HG03342 (cell line): ENCODE results near the gene BTBD9.

Experiments
- ATAC-seq: cut with Tn5 transposase; IDR thresholded peaks from one replicate; pipeline ENCODE4 v1.9.1; 2021; ENCODE audit warnings: mild to moderate bottlenecking, moderate library complexity; ENCODE audit not compliant: unreplicated experiment

BTBD9 gene

DNA sequence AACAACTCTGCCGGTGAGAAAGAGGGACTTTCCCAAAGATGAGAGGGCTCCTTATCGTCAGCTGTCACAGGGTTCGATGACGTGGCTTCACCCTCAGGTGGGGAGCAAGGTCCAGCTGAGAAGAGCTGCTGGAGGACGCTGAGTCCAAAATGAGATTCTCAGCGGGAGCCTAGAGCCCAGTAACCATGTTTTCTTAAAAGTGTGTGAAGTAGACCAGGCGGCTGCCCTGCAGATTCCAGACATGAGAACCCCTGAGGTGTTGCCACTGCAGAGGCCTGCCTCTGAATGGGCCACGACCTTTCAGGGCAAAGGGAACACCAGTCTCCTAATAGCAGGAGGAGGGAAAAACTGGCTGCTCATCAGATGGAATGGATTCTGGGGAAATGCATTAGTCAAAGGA, 375.1 kb downstream of the BTBD9 start:
- ATAC-seq = no peak

DNA sequence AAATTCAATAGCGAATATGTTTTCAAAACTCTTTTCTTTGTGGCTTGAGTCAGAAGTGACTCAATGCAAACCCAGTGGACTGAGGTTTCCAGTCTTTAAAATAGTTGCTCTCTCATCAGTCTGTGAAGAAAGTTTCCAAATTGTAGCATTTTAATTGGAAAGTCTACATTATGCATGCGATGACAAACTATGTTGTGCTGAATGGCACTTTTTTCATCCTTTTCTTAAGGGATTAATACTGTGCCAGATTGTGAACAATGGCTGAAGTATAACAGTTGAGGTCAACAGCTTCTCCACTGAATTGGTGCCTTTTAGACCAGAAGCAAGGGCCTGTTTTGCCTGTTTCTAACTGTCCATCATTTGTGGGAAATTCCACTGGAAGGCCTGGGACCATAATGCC, 377.1 kb downstream of the BTBD9 start:
- ATAC-seq = no peak

DNA sequence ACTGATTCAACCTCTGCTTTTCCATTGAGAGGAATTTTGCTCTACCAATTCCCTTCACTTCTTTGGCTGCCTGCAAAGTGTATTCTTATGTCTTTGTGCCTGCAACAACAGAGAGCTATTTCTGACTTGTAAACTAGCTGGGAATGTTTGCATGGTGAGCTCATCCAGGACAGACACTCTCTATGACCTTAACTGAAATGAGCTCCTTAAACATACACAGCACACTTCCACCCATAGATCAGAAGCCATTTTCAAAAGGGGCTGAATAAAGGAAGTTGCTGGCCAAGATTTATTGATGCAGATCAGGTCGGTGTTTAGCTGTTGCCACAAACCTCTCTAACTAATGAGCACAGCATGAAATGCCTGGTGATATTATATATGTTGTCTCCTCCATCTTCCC, 377.7 kb downstream of the BTBD9 start:
- no peak for ATAC-seq

DNA sequence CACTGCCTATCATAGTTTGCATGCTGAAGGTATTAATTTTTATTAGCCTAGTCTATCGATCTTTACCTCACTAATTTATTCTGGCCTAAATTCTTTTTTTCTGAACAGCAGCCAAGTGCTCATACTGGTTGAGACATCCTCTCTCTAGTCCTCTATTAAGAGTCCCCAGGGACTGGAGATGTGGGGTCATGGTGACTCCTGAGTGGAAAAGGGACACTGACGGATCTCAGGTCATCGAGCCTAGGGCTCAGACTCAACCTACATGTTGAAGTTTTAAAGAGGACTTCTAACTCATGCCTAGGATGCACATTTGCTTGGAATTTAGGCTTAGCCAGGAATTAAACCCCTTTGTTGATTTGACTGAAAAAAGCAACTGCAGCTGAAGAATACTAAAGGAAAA, 378.1 kb downstream of the BTBD9 start:
- ATAC-seq = no peak

GRCh38 chr6:38259736-38260135, 380.0 kb downstream of the BTBD9 start:
- ATAC-seq = no peak

DNA sequence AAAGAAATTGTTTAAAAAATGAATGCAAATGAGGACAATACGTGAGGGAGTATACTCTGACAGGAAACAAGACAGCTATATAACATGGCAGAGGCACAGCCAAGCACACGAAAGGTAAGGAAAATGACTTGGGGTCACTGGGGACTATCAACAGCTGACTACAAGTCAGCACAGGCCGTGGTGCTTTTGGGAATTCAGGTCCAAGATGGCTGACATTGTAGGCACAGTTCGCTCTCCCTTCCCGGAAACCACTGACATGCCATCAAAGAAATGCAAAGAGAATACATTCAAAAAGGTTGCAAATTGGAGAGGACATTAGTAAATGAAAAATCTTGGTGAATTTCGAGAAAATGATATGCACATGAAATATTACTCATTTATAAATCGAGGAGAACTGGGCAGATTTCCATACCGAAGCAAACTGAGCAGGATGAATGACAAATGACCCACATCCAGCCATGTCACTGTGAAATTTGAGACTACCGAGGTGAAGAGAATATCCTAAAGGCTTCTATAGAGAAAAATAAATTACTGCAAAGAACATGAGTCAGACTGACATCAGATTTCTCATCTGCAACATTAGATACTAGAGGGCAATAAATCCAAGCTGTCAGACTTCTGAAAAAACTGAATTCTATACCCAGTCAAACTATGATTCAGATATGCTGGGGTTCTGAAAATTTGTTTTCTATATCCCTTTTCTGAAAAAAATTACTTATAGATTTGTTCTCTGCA, 391.1 kb downstream of the BTBD9 start:
- no peak for ATAC-seq

- no peak for ATAC-seq
Observed at GRCh38 chr6:38245295-38245694, 394.4 kb downstream of the BTBD9 start.

- no peak for ATAC-seq
Observed at GRCh38 chr6:38244869-38245268, 394.9 kb downstream of the BTBD9 start.

- no peak for ATAC-seq
Observed at GRCh38 chr6:38241200-38241871, 398.4 kb downstream of the BTBD9 start.

GRCh38 chr6:38239719-38240451, 399.8 kb downstream of the BTBD9 start:
- no peak for ATAC-seq

DNA sequence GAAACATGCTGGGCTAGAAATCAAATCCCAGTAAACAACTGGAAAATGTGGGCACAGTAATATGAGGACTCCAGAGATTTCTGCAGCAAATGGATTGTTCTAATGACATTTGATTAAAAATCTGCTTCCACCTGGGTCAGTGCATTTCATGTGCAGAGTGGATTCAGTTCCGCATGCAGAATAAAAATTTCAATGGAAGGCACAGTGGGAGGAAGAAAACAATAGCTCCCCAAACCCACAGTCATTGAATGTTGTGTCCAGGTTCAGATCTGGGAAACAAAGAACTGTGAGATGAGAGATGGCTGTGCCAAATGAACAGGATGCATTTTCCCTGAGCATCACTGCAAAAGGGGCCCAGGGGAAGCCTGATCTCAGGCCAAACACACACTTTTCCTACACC, 403.1 kb downstream of the BTBD9 start:
- ATAC-seq = no peak

DNA sequence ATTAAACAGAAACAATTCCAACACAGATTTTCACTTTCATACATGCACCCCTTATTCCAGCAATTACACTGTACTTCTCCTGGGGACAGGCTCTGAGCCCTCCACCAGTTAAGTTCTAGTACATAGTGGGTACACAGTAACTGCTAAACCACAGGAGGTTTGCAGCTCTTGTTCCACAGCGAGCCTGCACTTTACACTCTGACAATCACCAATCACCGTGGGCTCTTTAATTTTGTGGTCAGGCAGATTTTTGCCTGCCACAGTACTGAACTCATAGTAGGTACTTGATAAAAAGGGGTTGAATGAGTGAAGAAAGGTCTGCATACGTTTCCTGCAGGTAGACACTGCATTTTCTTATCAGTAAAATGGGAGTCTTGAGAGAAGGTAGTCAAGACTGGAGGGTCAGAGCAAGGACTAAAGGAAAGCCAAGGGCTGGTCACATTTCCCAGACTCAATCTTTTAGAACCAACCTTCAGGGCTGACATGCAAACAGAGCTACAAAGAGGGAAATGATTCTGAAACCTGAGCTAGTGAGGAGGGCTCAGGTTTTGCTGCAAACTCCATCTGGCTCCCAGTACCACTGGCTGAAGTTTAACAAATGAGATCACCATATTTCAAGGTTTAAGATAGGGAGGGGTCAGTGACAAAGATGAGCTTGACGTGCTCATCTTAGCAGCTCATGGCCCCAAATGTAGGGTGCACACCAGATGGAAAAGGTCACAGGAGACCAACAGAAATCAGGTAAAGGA, 404.6 kb downstream of the BTBD9 start:
- ATAC-seq = peak; percentile 71

- ATAC-seq = no peak
Observed at GRCh38 chr6:38234141-38234540, 405.6 kb downstream of the BTBD9 start.

- no peak for ATAC-seq
Observed at GRCh38 chr6:38233161-38233791, 406.5 kb downstream of the BTBD9 start.

DNA sequence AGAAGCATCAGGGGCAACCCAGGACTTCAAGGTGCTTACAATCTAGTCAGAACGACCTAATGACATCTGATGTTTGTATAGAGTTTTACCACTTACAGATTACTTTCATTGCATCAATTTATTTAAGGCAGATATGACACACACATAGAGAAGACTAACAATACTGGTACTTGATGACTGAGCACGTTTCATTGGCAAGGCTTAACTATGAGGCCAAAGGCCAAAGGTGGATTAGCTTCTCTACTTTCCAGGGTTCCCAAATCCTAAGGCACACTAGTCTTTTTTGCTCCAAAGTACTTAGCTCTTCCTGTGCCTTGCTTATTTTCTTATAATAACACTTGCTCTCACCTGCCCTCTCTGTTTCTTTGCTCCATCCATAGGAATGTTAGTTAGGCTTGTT, 414.0 kb downstream of the BTBD9 start:
- ATAC-seq = no peak

GRCh38 chr6:38221251-38221650, 418.5 kb downstream of the BTBD9 start:
- ATAC-seq = no peak

- no peak for ATAC-seq
Observed at GRCh38 chr6:38220069-38220723, 419.5 kb downstream of the BTBD9 start.

GRCh38 chr6:38218235-38218634, 421.5 kb downstream of the BTBD9 start:
- ATAC-seq = no peak

DNA sequence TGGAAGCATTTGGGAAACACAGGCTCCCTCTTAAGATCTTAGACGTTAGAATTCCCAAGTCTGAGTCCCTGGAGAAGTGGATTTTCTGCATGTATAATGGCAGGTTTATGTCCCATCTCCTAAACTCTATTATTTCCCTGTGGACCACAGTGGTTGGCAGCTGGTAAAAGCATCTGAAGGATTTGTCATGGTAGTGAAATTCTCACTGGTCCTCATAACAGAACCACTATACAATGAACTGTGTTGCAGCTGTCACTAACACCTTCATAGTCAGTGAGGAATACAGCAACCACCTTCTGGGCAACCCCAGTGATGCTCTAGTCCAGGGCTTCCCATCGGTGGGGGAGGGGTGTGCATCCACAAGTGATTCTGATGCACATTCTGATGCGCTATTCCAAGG, 423.3 kb downstream of the BTBD9 start:
- no peak for ATAC-seq

DNA sequence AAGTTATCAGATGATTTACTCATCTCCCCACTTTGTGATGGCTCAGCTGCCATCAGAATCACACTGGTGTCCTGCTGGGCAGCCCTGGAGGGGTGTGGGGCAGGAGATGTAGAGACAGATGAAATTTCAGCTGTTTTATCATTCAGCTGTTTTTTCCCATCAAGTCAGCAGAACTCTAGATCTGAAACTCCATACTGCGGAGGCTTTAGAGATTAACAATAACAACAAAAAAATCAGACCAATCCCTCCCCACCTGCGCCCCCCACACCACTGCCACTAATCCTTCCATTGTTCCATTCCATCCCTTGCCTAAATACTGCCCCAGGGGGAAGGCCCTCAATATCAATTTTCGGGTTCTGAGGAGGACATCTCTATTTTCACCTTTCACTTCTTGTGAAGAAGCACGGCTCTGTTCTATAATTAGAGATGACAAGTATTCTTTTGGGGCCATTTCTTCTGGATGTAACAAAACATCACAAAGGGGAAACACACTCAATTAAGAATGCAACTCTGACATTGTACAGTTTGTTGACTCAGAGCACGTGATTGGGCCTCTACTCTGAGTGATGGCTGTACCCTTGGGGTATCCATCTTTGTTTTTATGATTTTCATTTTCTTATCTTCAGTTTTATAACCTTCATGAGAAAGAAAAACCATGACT, 423.9 kb downstream of the BTBD9 start:
- no peak for ATAC-seq
